Measurements from ENCODE around the gene PAX8.

Gene PAX8

DNA sequence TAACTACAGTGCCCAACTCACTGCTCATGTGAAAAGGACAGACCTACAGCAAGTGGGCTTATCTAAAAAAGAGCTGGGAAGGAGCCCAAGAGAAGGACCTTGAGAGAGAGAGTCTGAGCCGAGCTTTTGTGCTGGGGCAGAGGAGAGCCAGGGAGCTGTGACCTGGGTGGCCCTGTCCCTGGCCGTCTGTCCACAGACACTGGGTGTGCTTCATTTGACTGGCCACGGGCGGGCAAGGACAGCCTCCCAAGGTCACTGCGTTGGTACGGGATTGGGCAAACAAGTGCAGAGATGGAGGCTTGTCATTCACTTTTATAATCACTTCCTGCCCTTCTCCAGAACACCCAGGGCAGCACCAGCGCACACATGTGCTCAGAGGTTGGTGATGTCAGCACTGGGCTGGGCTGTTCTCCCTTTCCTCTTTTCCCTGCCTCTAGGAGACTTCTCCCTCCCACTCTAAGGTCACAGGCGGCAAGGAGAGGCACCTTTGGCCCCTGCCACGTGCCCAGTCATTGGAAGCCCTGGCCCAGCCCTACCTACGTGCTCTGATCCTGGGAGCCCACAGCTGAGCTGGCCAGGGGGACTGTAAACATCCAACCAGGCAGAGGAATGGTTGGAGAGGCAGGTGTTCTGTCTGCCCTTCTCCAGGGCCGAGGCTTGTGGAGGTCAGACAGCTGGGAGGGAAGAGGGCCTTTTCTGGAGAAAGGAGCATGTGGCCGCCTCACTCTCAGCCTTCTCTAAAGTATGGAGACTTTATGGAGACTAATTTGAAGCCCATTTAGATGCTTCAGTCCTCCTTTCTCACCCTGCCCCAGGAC lies 111.4 kb downstream of the PAX8 start:
- DNase-seq (ENCODE audit: low read depth in 2 of 2): no peak

DNA sequence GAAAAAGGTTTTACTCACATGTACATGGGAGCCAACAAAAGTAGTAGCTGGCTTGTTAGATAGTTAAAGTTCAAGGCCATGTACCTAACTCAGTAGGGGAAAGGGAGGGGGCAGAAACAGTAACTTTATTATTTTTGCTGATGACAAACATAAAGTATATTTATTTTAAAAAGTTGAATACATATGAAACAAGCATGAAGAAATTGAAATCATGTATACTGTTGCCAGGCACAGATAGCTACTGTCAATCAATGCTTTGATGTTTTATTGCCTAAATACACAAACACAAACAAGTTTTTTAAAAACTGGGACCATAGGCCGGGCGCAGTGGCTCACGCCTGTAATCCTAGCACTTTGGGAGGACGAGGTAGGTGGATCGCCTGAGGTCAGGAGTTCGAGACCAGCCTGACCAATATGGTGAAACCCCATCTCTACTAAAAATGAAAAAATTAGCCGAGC lies 112.5 kb downstream of the PAX8 start:
- DNase-seq (ENCODE audit: low read depth in 2 of 2): no peak

All from stimulated activated CD8-positive, alpha-beta memory T cell treated with anti-CD3 and anti-CD28 coated beads, Interleukin-2, amount 100 ng/mL, for 48 hours (primary cell).